Measurements from ENCODE around the gene YAE1.

- TF ChIP-seq POLR2A (IDR thresholded peaks at IDR 0.05) (no peak), POLR2AphosphoS5 (IDR thresholded peaks at IDR 0.05) (no peak), CTCF (IDR thresholded peaks at IDR 0.05) (no peak)
Observed at GRCh38 chr7:39541511-39541910, 24.7 kb upstream of the YAE1 start.

Measured in transverse colon (tissue), 4 donors.